CD4-positive, alpha-beta T cell (primary cell): Measurements from ENCODE around the gene PRKCH. TPM values are rescaled to one million over a fixed set of nuclear protein-coding genes. Genes with fewer than 3 reads are reported as not detected.

Experiments used
- ATAC-seq: fragments of 200-7000 bp; cut with Tn5 transposase; one replicate; pipeline ENCODE4 v1.10.0; 2022; ENCODE audit warnings: mild to moderate bottlenecking; ENCODE audit not compliant: poor library complexity
- CTCF ChIA-PET: fragments of 350-600 bp; sonication (Branson Sonifier 250); formaldehyde crosslinking; loops from one replicate; lab custom pipeline; 2021; ENCODE audit warnings: antibody characterized with exemption, inconsistent platforms; lab: Charles Lee
- POLR2A ChIA-PET: fragments of 350-600 bp; sonication (Branson Sonifier 250); formaldehyde crosslinking; loops from one replicate; lab custom pipeline; 2021; ENCODE audit warnings: antibody characterized with exemption, inconsistent platforms; lab: Charles Lee
- DNase-seq, 14 experiments: peaks; one replicate each; pipeline ENCODE4 v3.0.0-alpha.2; 2013 to 2020; ENCODE audit warnings: mixed read lengths in 2 of 14
- H3K27ac ChIP-seq, 2 donors: one replicate each; pipeline versions ENCODE4 v1.5.1 to v1.7.0; 2013; ENCODE audit warnings: low read length in 2 of 2, low read depth in 1 of 2, mild to moderate bottlenecking in 1 of 2
- H3K27me3 ChIP-seq, 2 experiments: 1 replicate in 1 of 2; 2 replicates in 1 of 2; pipeline versions ENCODE4 v1.6.1 to v1.7.0; 2013; ENCODE audit warnings: low read length in 2 of 2, control low read depth in 1 of 2, mild to moderate bottlenecking in 1 of 2, moderate library complexity in 1 of 2; ENCODE audit not compliant: insufficient read depth in 2 of 2, control insufficient read depth in 1 of 2
- H3K36me3 ChIP-seq: one replicate; pipeline ENCODE4 v1.6.1; 2013; ENCODE audit warnings: low read length, control low read depth; ENCODE audit not compliant: insufficient read depth
- H3K4me1 ChIP-seq: one replicate; pipeline ENCODE4 v1.6.1; 2013; ENCODE audit warnings: low read length, control low read depth; ENCODE audit not compliant: insufficient read depth
- H3K4me3 ChIP-seq: one replicate; pipeline ENCODE4 v1.5.1; 2013; ENCODE audit warnings: mild to moderate bottlenecking, low read length, moderate library complexity
- H3K9me3 ChIP-seq, 2 experiments: 1 replicate in 1 of 2; 2 replicates in 1 of 2; pipeline versions ENCODE4 v1.6.1 to v1.7.0; 2013; ENCODE audit warnings: low read length in 2 of 2, mild to moderate bottlenecking in 2 of 2, control low read depth in 1 of 2, moderate library complexity in 1 of 2; ENCODE audit not compliant: control insufficient read depth in 1 of 2, insufficient read depth in 1 of 2
- H3K27ac Mint-ChIP-seq: one replicate; pipeline ENCODE4 v1.8.0; 2020; ENCODE audit warnings: mixed read lengths
- H3K27me3 Mint-ChIP-seq: one replicate; pipeline ENCODE4 v1.8.0; 2021; ENCODE audit warnings: mixed read lengths
- H3K36me3 Mint-ChIP-seq: one replicate; pipeline ENCODE4 v1.8.0; 2021; ENCODE audit warnings: low read depth, mixed read lengths
- H3K4me1 Mint-ChIP-seq: one replicate; pipeline ENCODE4 v1.8.0; 2021; ENCODE audit warnings: low read depth, mixed read lengths
- H3K4me3 Mint-ChIP-seq: one replicate; pipeline ENCODE4 v1.8.0; 2020; ENCODE audit warnings: mild to moderate bottlenecking, mixed read lengths
- H3K9me3 Mint-ChIP-seq: one replicate; pipeline ENCODE4 v1.8.0; 2020; ENCODE audit warnings: mixed read lengths
- CTCF ChIP-seq: fragments of 200-600 bp; IDR thresholded peaks from one replicate; pipeline ENCODE4 v1.8.0; 2022; ENCODE audit warnings: antibody characterized with exemption, mild to moderate bottlenecking
- intact Hi-C, 2 experiments: fragments of 100-400 bp; cut with DNase I in 1 of 2; cut with micrococcal nuclease in 1 of 2; formaldehyde crosslinking; loops; one replicate each; pipeline versions ENCODE4 v1.15.1 to v1.9.0; 2023 to 2025; cut with DNase I, micrococcal nuclease
- total RNA-seq, 174 experiments: library from RNA in 2 of 174; stranded (reverse) in 2 of 174; gene quantifications; one replicate each; pipeline ENCODE4 v1.2.3 and lab custom pipeline; 2021 to 2026

PRKCH gene
- total RNA-seq, 2 experiments from 2014 or later: 378 to 385 TPM

- Histone ChIP-seq H3K9me3 (no peaks in the 10 kb centered on the region), H3K4me3 (no peak overlapping the region), H3K27ac (no peak overlapping the region), H3K27me3 (no peaks in the 10 kb centered on the region), H3K4me1 (peaks cover 20% of the 10 kb centered on the region), H3K36me3 (no peaks in the 10 kb centered on the region)
- H3K27me3 Mint-ChIP-seq: no peaks in the 10 kb centered on the region
- peaks cover 17% of the 10 kb centered on the region for H3K4me1 Mint-ChIP-seq
- ATAC-seq (no peak), DNase-seq (no peak)
- intact Hi-C loops: no loop called here
- POLR2A ChIA-PET: interaction anchor here (0.7 kb wide), 1 partner anchor 16 kb away, joined by 3 read pairs; no protein-coding TSS in a partner anchor
- no peaks in the 10 kb centered on the region for H3K9me3 Mint-ChIP-seq
- H3K4me3 Mint-ChIP-seq: no peak overlapping the region
- no peak overlapping the region for H3K27ac Mint-ChIP-seq
- CTCF ChIA-PET: no interaction called here
- H3K36me3 Mint-ChIP-seq: peaks cover 6% of the 10 kb centered on the region
- TF ChIP-seq CTCF: no peak
Observed at GRCh38 chr14:61559641-61560201, 238.3 kb downstream of the PRKCH start.

GRCh38 chr14:61560323-61560722, 238.9 kb downstream of the PRKCH start:
- Mint-ChIP-seq H3K27ac (no peak overlapping the region), H3K9me3 (no peaks in the 10 kb centered on the region), H3K4me1 (peaks cover 16% of the 10 kb centered on the region), H3K27me3 (no peaks in the 10 kb centered on the region), H3K36me3 (peaks cover 6% of the 10 kb centered on the region), H3K4me3 (no peak overlapping the region)
- Histone ChIP-seq H3K4me1 (peaks cover 20% of the 10 kb centered on the region), H3K27ac (no peak overlapping the region), H3K4me3 (no peak overlapping the region), H3K27me3 (no peaks in the 10 kb centered on the region), H3K9me3 (no peaks in the 10 kb centered on the region), H3K36me3 (no peaks in the 10 kb centered on the region)
- no peak for TF ChIP-seq CTCF
- no peak for DNase-seq
- intact Hi-C loops: no loop called here
- CTCF ChIA-PET: no interaction called here
- no peak for ATAC-seq
- POLR2A ChIA-PET: interaction anchor here (0.7 kb wide), 1 partner anchor 17 kb away, joined by 3 read pairs; no protein-coding TSS in a partner anchor

- DNase-seq: no peak
- Histone ChIP-seq H3K4me3 (no peak overlapping the region), H3K27ac (no peak overlapping the region), H3K27me3 (no peaks in the 10 kb centered on the region), H3K9me3 (no peaks in the 10 kb centered on the region), H3K36me3 (no peaks in the 10 kb centered on the region), H3K4me1 (peaks cover 20% of the 10 kb centered on the region)
- TF ChIP-seq CTCF: no peak
- peaks cover 16% of the 10 kb centered on the region for H3K4me1 Mint-ChIP-seq
- no peak overlapping the region for H3K4me3 Mint-ChIP-seq
- no peak for ATAC-seq
- H3K9me3 Mint-ChIP-seq: no peaks in the 10 kb centered on the region
- no peak overlapping the region for H3K27ac Mint-ChIP-seq
- ChIA-PET CTCF (no interaction called here), POLR2A (no interaction called here)
- intact Hi-C loops: no loop called here
- peaks cover 6% of the 10 kb centered on the region for H3K36me3 Mint-ChIP-seq
- H3K27me3 Mint-ChIP-seq: no peaks in the 10 kb centered on the region
Observed at GRCh38 chr14:61561104-61561503, 239.7 kb downstream of the PRKCH start.
